ENCODE measurements around the gene VPS26C.

VPS26C gene

GRCh38 chr21:37220433-37220980 lies 46.6 kb downstream of the VPS26C start:
- no peaks in the 10 kb centered on the region for H3K27me3 Mint-ChIP-seq
- ATAC-seq (replicated peaks), result peak; percentile 26
- DNase-seq, result peak; percentile 11 to 33 (median 17)
- H3K36me3 Mint-ChIP-seq (ENCODE audit: insufficient read depth), result peaks cover 17% of the 10 kb centered on the region
- H3K4me1 Mint-ChIP-seq (ENCODE audit: low read depth in 2 of 2), result peaks cover 34 to 39% of the 10 kb centered on the region in 2 donors
- H3K4me3 Mint-ChIP-seq, result peak overlapping the region; percentile 93 to 95
- H3K9me3 Mint-ChIP-seq, result no peaks in the 10 kb centered on the region
- peak overlapping the region; percentile 91 to 93 for H3K27ac Mint-ChIP-seq

GRCh38 chr21:37219761-37220432 lies 47.2 kb downstream of the VPS26C start:
- H3K36me3 Mint-ChIP-seq (ENCODE audit: insufficient read depth), result peaks cover 17% of the 10 kb centered on the region
- ATAC-seq (replicated peaks) (peak; percentile 4), DNase-seq (peak in 1 of 3 experiments; percentile 16)
- H3K27ac Mint-ChIP-seq, result peak overlapping the region; percentile 91 to 93
- H3K4me3 Mint-ChIP-seq, result peak overlapping the region; percentile 93 to 95
- peaks cover 28 to 32% of the 10 kb centered on the region in 2 donors for H3K4me1 Mint-ChIP-seq (ENCODE audit: low read depth in 2 of 2)
- no peaks in the 10 kb centered on the region for H3K27me3 Mint-ChIP-seq
- no peaks in the 10 kb centered on the region for H3K9me3 Mint-ChIP-seq

- ATAC-seq (replicated peaks) (no peak), DNase-seq (no peak)
- Mint-ChIP-seq H3K4me3 (no peak overlapping the region), H3K36me3 (ENCODE audit: insufficient read depth) (no peaks in the 10 kb centered on the region), H3K27ac (no peak overlapping the region), H3K4me1 (ENCODE audit: low read depth in 2 of 2) (peaks cover 4% of the 10 kb centered on the region in 2 donors), H3K9me3 (no peaks in the 10 kb centered on the region), H3K27me3 (no peaks in the 10 kb centered on the region)
Measured at GRCh38 chr21:37214952-37215351, 52.2 kb downstream of the VPS26C start.

GRCh38 chr21:37210799-37211198 lies 56.3 kb downstream of the VPS26C start:
- Mint-ChIP-seq H3K36me3 (ENCODE audit: insufficient read depth) (no peaks in the 10 kb centered on the region), H3K9me3 (no peaks in the 10 kb centered on the region), H3K4me3 (no peak overlapping the region), H3K27me3 (no peaks in the 10 kb centered on the region), H3K27ac (no peak overlapping the region), H3K4me1 (ENCODE audit: low read depth in 2 of 2) (peaks cover 0 to 10% of the 10 kb centered on the region in 2 donors)
- DNase-seq (no peak), ATAC-seq (replicated peaks) (no peak)

GRCh38 chr21:37210130-37210529 lies 57.0 kb downstream of the VPS26C start:
- DNase-seq, result no peak
- H3K4me3 Mint-ChIP-seq, result no peak overlapping the region
- no peaks in the 10 kb centered on the region for H3K27me3 Mint-ChIP-seq
- no peaks in the 10 kb centered on the region for H3K9me3 Mint-ChIP-seq
- ATAC-seq (replicated peaks), result no peak
- no peak overlapping the region for H3K27ac Mint-ChIP-seq
- H3K4me1 Mint-ChIP-seq (ENCODE audit: low read depth in 2 of 2), result peaks cover 0 to 10% of the 10 kb centered on the region in 2 donors
- no peaks in the 10 kb centered on the region for H3K36me3 Mint-ChIP-seq (ENCODE audit: insufficient read depth)

- no peaks in the 10 kb centered on the region for H3K9me3 Mint-ChIP-seq
- DNase-seq, result no peak
- no peaks in the 10 kb centered on the region for H3K27me3 Mint-ChIP-seq
- peaks cover 0 to 10% of the 10 kb centered on the region in 2 donors for H3K4me1 Mint-ChIP-seq (ENCODE audit: low read depth in 2 of 2)
- peak overlapping the region in 1 of 2 donors; percentile 5 for H3K27ac Mint-ChIP-seq
- H3K36me3 Mint-ChIP-seq (ENCODE audit: insufficient read depth), result no peaks in the 10 kb centered on the region
- ATAC-seq (replicated peaks), result no peak
- H3K4me3 Mint-ChIP-seq, result no peak overlapping the region
Measured at GRCh38 chr21:37208741-37209225, 58.4 kb downstream of the VPS26C start.

GRCh38 chr21:37208056-37208721 lies 58.9 kb downstream of the VPS26C start:
- Mint-ChIP-seq H3K27ac (peak overlapping the region in 1 of 2 donors; percentile 7), H3K4me3 (no peak overlapping the region), H3K9me3 (no peaks in the 10 kb centered on the region), H3K4me1 (ENCODE audit: low read depth in 2 of 2) (peaks cover 0 to 10% of the 10 kb centered on the region in 2 donors), H3K36me3 (ENCODE audit: insufficient read depth) (no peaks in the 10 kb centered on the region), H3K27me3 (no peaks in the 10 kb centered on the region)
- ATAC-seq (replicated peaks) (peak; percentile 42), DNase-seq (no peak)

GRCh38 chr21:37207441-37208009 lies 59.6 kb downstream of the VPS26C start:
- no peak for DNase-seq
- no peak overlapping the region for H3K4me3 Mint-ChIP-seq
- peak; percentile 22 for ATAC-seq (replicated peaks)
- H3K27me3 Mint-ChIP-seq, result no peaks in the 10 kb centered on the region
- H3K4me1 Mint-ChIP-seq (ENCODE audit: low read depth in 2 of 2), result peaks cover 0 to 10% of the 10 kb centered on the region in 2 donors
- peak overlapping the region; percentile 29 to 66 for H3K27ac Mint-ChIP-seq
- H3K9me3 Mint-ChIP-seq, result no peaks in the 10 kb centered on the region
- H3K36me3 Mint-ChIP-seq (ENCODE audit: insufficient read depth), result peaks cover 2% of the 10 kb centered on the region

- DNase-seq (no peak), ATAC-seq (replicated peaks) (no peak)
- no peak overlapping the region for H3K27ac Mint-ChIP-seq
- no peak overlapping the region for H3K4me3 Mint-ChIP-seq
- no peaks in the 10 kb centered on the region for H3K27me3 Mint-ChIP-seq
- H3K9me3 Mint-ChIP-seq, result no peaks in the 10 kb centered on the region
- H3K4me1 Mint-ChIP-seq (ENCODE audit: low read depth in 2 of 2), result peaks cover 0 to 10% of the 10 kb centered on the region in 2 donors
- peaks cover 10% of the 10 kb centered on the region for H3K36me3 Mint-ChIP-seq (ENCODE audit: insufficient read depth)
Measured at GRCh38 chr21:37206496-37206895, 60.6 kb downstream of the VPS26C start.

GRCh38 chr21:37204580-37204979 lies 62.6 kb downstream of the VPS26C start:
- Mint-ChIP-seq H3K36me3 (ENCODE audit: insufficient read depth) (peaks cover 23% of the 10 kb centered on the region), H3K4me1 (ENCODE audit: low read depth in 2 of 2) (peaks cover 0 to 10% of the 10 kb centered on the region in 2 donors), H3K9me3 (no peaks in the 10 kb centered on the region)

GRCh38 chr21:37202221-37203110 lies 64.7 kb downstream of the VPS26C start:
- H3K9me3 Mint-ChIP-seq, result no peaks in the 10 kb centered on the region
- peaks cover 39% of the 10 kb centered on the region for H3K36me3 Mint-ChIP-seq (ENCODE audit: insufficient read depth)
- ATAC-seq (replicated peaks), result no peak
- H3K4me1 Mint-ChIP-seq (ENCODE audit: low read depth in 2 of 2), result peaks cover 0 to 3% of the 10 kb centered on the region in 2 donors
- no peak for DNase-seq
- H3K27ac Mint-ChIP-seq, result peak overlapping the region in 1 of 2 donors; percentile 20
- no peak overlapping the region for H3K4me3 Mint-ChIP-seq
- no peaks in the 10 kb centered on the region for H3K27me3 Mint-ChIP-seq

More at GRCh38 chr21:37204580-37204979, 62.6 kb downstream of the VPS26C start:
- Mint-ChIP-seq H3K27ac (no peak overlapping the region), H3K27me3 (no peaks in the 10 kb centered on the region), H3K4me3 (peak overlapping the region in 1 of 2 donors; percentile 31)
- ATAC-seq (replicated peaks) (no peak), DNase-seq (no peak)

GRCh38 chr21:37200641-37201480 lies 66.3 kb downstream of the VPS26C start:
- Mint-ChIP-seq H3K27ac (no peak overlapping the region), H3K36me3 (ENCODE audit: insufficient read depth) (peaks cover 53% of the 10 kb centered on the region), H3K9me3 (no peaks in the 10 kb centered on the region), H3K4me3 (no peak overlapping the region), H3K4me1 (ENCODE audit: low read depth in 2 of 2) (no peaks in the 10 kb centered on the region), H3K27me3 (no peaks in the 10 kb centered on the region)
- no peak for ATAC-seq (replicated peaks)
- DNase-seq, result no peak
